ENCODE results near the gene DNHD1.

GRCh38 chr11:6483015-6483414, 14.1 kb upstream of the DNHD1 start:
- TF ChIP-seq EZH2phosphoT487 (IDR thresholded peaks at IDR 0.05; ENCODE audit: borderline replicate concordance, low read length) (no peak), CTCF (IDR thresholded peaks at IDR 0.05; ENCODE audit: low read depth, low read length, poor library complexity, severe bottlenecking) (no peak)

All from DOHH2 (cell line).